Measurements from ENCODE around the gene CMSS1.

CMSS1 gene

DNA sequence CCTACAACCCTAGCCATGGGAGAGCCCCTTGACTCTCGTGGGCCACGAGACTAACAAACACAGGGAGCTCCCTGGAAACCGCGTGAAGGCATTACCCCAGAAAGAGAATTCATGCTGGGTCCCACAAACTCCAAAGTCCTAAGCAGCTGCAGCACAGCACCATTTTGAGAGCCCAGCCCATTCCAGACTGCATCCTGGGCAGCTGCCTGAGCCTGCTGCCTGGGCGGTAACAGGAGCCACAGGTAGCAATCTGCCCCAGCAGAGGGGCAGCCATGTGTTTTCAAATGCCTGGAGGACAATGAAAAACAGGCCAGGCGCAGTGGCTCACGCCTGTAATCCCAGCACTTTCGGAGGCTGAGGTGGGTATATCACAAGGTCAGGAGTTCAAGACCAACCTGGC lies 380.2 kb downstream of the CMSS1 start (continued):
- no peak for TF ChIP-seq ZNF658 (tag by site-specific recombination; IDR thresholded peaks at IDR 0.05)

DNA sequence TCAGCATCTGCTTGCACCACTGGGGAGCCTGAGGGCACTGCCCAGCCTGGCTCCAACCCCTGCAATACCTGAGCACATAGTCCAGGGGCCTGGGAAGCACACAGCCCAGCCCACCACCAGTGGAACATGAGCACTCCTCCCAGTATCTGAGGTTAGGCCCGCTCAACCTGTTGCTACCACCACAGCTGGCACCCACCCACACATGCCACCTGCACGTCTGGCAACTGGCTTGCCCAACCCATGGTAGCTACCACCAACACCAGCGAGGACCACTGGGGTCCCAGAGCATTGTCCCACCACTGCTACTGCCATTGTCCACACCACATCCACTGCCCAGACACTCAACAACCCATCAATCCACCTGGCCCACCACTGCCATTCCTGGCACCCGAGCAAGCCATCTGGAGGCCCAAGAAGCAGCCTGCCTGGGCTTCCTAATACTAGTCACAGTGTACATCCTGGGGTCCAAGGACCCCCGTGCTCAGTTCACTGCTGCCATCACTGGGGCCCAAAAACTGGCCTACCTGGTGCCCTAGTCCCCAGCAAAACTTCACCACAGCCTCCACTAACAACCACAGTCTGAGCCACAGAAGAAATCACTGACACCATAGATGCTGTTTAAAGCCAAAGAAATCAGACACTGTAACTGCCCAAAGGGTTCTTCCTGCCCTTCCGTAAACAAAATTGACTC lies 381.1 kb downstream of the CMSS1 start:
- TF ChIP-seq, protein P1, sequence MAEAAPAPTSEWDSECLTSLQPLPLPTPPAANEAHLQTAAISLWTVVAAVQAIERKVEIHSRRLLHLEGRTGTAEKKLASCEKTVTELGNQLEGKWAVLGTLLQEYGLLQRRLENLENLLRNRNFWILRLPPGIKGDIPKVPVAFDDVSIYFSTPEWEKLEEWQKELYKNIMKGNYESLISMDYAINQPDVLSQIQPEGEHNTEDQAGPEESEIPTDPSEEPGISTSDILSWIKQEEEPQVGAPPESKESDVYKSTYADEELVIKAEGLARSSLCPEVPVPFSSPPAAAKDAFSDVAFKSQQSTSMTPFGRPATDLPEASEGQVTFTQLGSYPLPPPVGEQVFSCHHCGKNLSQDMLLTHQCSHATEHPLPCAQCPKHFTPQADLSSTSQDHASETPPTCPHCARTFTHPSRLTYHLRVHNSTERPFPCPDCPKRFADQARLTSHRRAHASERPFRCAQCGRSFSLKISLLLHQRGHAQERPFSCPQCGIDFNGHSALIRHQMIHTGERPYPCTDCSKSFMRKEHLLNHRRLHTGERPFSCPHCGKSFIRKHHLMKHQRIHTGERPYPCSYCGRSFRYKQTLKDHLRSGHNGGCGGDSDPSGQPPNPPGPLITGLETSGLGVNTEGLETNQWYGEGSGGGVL (tag by site-specific recombination; IDR thresholded peaks at IDR 0.05): no peak
- TF ChIP-seq ZNF391 (tag by site-specific recombination; IDR thresholded peaks at IDR 0.05; ENCODE audit: borderline replicate concordance, low read depth) (no peak), ZNF2 (tag by site-specific recombination; IDR thresholded peaks at IDR 0.05) (no peak), ZNF548 (tag by site-specific recombination; IDR thresholded peaks at IDR 0.05) (no peak), SCRT2 (tag by site-specific recombination; IDR thresholded peaks at IDR 0.05) (peak; percentile 71), ZNF555 (tag by site-specific recombination; conservative IDR thresholded peaks at IDR 0.05) (no peak), SCRT1 (tag by site-specific recombination; IDR thresholded peaks at IDR 0.05; ENCODE audit: borderline replicate concordance) (0 out of 2 replicates have a peak, but pooled peaks have one; percentile 13), KLF10 (tag by site-specific recombination; IDR thresholded peaks at IDR 0.05) (no peak), ZNF302 (tag by site-specific recombination; IDR thresholded peaks at IDR 0.05; ENCODE audit: low read depth) (no peak), PRDM1 (tag by site-specific recombination; IDR thresholded peaks at IDR 0.05) (no peak)
- CTCF ChIA-PET: no interaction called here

DNA sequence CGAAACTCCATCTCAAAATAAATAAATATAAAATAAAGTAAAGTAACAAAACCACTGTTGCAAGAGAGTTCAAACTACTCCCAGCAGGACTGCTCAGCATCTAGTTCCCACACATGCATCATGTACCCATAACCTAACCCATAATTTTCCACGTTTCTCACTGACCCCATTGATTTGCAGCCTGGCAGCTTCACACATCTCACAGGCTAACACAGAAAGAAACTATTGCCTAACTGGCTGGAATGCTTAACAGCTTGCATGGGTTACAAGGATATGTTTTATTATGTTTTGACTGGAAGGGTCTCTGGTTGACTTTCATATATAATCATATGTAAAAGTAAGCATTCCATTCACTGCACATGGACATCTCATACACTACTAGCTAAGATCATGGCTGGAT lies 387.5 kb downstream of the CMSS1 start:
- H3K27ac ChIP-seq (ENCODE audit: extremely low read depth, low read depth, low read length): no peak overlapping the region
- CTCF ChIA-PET: no interaction called here
- no peaks in the 10 kb centered on the region for H3K4me1 ChIP-seq (ENCODE audit: control insufficient read depth, insufficient read depth, low read length)
- no peak for TF ChIP-seq ZSCAN16 (tag by site-specific recombination; IDR thresholded peaks at IDR 0.05)
- TF ChIP-seq ZNF670 (tag by site-specific recombination; IDR thresholded peaks at IDR 0.05; ENCODE audit: low read depth): no peak
- TF ChIP-seq ZNF184 (tag by site-specific recombination; IDR thresholded peaks at IDR 0.05): no peak
- no peak for TF ChIP-seq ZNF354C (tag by site-specific recombination; IDR thresholded peaks at IDR 0.05; ENCODE audit: borderline replicate concordance, low read depth)
- H3K36me3 ChIP-seq (ENCODE audit: control insufficient read depth in 2 of 2, insufficient read depth in 1 of 2, low read length in 2 of 2): no peaks in the 10 kb centered on the region
- no peaks in the 10 kb centered on the region for H3K9me3 ChIP-seq (ENCODE audit: control insufficient read depth, insufficient read depth, low read depth, low read length)
- no peak overlapping the region for H3K4me3 ChIP-seq (ENCODE audit: low read depth, low read length)
- POLR2A ChIA-PET: no interaction called here

More for the DNA sequence above, 381.1 kb downstream of the CMSS1 start:
- Histone ChIP-seq H3K27ac (ENCODE audit: extremely low read depth, low read depth, low read length) (no peak overlapping the region), H3K4me3 (ENCODE audit: low read depth, low read length) (no peak overlapping the region), H3K9me3 (ENCODE audit: control insufficient read depth, insufficient read depth, low read depth, low read length) (no peaks in the 10 kb centered on the region), H3K4me1 (ENCODE audit: control insufficient read depth, insufficient read depth, low read length) (no peaks in the 10 kb centered on the region), H3K36me3 (ENCODE audit: control insufficient read depth in 2 of 2, insufficient read depth in 1 of 2, low read length in 2 of 2) (no peaks in the 10 kb centered on the region)
- POLR2A ChIA-PET: no interaction called here

DNA sequence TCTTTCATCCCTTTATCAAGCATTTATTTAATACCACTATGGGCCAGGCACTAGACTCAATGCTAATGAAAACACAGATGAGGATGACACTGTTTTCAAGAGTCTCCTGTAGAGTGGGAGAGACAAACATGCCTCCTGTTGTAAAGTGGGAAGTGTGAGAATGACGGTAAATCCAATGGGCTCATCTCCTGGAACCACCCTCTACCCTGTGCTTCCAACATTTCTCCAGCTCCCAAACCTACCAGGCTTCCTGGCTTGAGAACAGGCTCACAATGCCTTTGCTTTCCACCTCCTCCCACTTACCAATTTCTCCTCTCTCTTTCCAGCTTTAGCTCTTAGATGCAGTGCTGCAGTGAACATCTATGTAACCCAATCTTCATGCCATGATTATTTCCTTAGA lies 389.0 kb downstream of the CMSS1 start:
- H3K4me3 ChIP-seq (ENCODE audit: low read depth, low read length): no peak overlapping the region
- H3K36me3 ChIP-seq (ENCODE audit: control insufficient read depth in 2 of 2, insufficient read depth in 1 of 2, low read length in 2 of 2): no peaks in the 10 kb centered on the region
- H3K27ac ChIP-seq (ENCODE audit: extremely low read depth, low read depth, low read length): no peak overlapping the region
- H3K9me3 ChIP-seq (ENCODE audit: control insufficient read depth, insufficient read depth, low read depth, low read length): no peaks in the 10 kb centered on the region
- H3K4me1 ChIP-seq (ENCODE audit: control insufficient read depth, insufficient read depth, low read length): no peaks in the 10 kb centered on the region; the same call in 1 of the 2 replicates
- POLR2A ChIA-PET: no interaction called here
- CTCF ChIA-PET: no interaction called here
- TF ChIP-seq ZNF433 (tag by site-specific recombination; IDR thresholded peaks at IDR 0.05; ENCODE audit: low read depth) (no peak), PRDM4 (tag by site-specific recombination; IDR thresholded peaks at IDR 0.05) (no peak), ZNF626 (tag by site-specific recombination; IDR thresholded peaks at IDR 0.05) (no peak), GLI4 (tag by site-specific recombination; IDR thresholded peaks at IDR 0.05) (no peak), SCRT2 (tag by site-specific recombination; IDR thresholded peaks at IDR 0.05) (no peak), ZNF140 (tag by site-specific recombination; IDR thresholded peaks at IDR 0.05) (no peak), ZNF658 (tag by site-specific recombination; IDR thresholded peaks at IDR 0.05) (no peak), ZNF707 (tag by site-specific recombination; IDR thresholded peaks at IDR 0.05) (no peak), ZSCAN30 (tag by site-specific recombination; IDR thresholded peaks at IDR 0.05) (no peak), ZNF639 (tag by site-specific recombination; IDR thresholded peaks at IDR 0.05) (no peak), ZNF132 (tag by site-specific recombination; IDR thresholded peaks at IDR 0.05; ENCODE audit: borderline replicate concordance) (no peak)
